HG02884 (cell line): Measurements from ENCODE around the gene EGFL6.
"Not testable (repeated sequence)": the region's sequence is repeated elsewhere in the genome, so short reads cannot be mapped to it uniquely, and the experiment has no call there.

Experiments
- ATAC-seq: cut with Tn5 transposase; IDR thresholded peaks from one replicate; pipeline ENCODE4 v1.9.1; 2021; ENCODE audit warnings: mild to moderate bottlenecking, moderate library complexity; ENCODE audit not compliant: unreplicated experiment

Gene EGFL6

GRCh38 chrX:13590914-13591313 lies 21.5 kb downstream of the EGFL6 start:
- no peak for ATAC-seq

- ATAC-seq, result no peak
These were observed 28.5 kb downstream of the EGFL6 start for GRCh38 chrX:13597874-13598273.

GRCh38 chrX:13598877-13599276 lies 29.5 kb downstream of the EGFL6 start:
- ATAC-seq, result no peak

- ATAC-seq, result no peak
These were observed 30.1 kb downstream of the EGFL6 start for GRCh38 chrX:13599491-13599890.

DNA sequence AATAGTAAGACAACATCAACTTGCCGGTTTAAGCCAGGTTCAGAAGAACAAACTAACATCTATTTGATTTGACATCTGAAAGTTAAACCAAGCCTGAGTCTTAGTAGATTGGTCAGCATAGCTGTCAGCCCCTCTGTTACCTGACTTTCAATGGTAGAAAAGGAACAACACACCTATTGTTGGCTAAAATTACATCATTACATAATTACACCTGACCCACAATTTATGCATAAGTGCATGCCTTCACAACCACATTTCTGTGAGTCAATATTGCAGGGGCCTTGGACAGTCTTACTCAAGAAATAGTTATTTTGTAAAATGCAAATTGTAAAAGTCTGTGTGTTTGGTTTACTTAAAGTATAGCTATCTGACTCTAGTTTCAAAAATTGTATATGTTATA lies 36.2 kb downstream of the EGFL6 start:
- no peak for ATAC-seq

DNA sequence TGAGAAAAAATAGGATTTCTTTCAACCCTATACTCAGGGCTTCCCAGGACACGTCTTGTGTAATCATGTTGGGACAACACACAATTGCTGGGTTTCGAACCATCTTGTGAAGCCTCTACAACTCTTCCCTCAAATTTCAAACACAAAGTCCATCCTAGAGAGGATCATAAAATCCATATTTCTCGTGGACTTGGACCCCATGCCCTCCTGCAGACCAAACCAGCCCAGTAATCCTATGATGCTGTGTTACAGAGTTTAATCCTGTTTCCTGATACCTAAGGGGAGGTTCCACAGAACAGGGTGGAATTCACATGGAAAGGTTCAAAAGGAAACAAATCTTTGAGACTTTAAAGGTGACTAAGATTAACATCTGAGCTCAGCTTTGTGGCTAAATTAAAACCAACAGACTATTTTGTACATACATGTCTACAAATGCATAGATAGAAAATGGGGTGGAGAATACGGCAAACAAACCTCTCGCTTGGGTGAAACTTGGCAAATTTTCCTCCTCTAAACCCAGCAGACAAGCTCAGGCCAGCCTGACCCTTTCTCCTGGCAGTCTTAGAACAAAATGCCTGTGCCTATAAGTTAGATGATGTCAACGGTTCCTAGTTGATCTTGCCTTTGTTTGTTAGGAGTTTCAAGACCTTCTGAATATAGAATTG lies 38.1 kb downstream of the EGFL6 start:
- no peak for ATAC-seq

- no peak for ATAC-seq
These were observed 38.6 kb downstream of the EGFL6 start for GRCh38 chrX:13607996-13608365.

DNA sequence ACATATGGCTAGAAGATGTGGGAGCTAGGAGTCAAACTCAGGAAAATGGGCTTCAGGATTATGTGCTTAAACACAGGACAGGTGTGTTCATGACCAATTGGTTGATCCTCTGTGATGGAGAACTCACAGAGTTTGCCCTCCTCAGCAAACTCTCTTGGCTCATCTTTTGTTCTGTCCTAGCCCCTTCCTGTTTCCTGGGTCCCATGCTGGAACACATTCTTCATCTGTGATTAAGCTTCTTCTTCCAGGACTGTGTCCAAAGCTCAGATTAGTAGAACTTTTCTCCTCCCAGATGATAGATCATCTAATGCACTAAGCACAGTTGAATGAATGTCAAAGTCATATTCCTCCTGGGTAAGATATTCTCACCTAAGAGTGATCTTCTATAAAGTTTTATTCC lies 44.8 kb downstream of the EGFL6 start:
- ATAC-seq, result no peak

GRCh38 chrX:13620207-13620606 lies 50.8 kb downstream of the EGFL6 start:
- no peak for ATAC-seq

DNA sequence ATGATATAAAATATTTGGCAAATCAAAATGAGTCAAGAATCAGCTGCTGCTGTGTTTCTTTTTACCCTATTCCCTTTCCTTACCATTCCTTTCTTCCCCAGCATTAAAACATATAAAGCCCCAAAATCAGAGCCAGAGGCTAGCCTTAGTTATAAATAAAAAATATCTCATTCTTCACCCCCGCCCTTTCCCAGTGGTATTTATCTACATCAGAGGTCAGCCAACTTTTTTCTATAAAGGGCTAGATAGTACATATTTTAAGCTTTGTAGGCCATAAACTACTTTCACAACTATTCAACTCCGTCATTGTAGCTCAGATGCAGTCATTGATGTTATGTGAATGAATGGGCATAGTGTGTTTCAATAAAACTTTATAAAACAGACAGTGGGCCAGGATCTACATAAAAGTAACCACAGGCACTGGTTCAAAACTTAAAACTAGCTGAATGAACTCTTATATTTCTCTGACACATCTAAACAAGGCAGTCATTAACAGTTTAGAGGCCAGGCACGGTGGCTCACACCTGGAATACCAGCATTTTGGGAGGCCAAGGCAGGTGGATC lies 53.1 kb downstream of the EGFL6 start:
- ATAC-seq, result no peak

DNA sequence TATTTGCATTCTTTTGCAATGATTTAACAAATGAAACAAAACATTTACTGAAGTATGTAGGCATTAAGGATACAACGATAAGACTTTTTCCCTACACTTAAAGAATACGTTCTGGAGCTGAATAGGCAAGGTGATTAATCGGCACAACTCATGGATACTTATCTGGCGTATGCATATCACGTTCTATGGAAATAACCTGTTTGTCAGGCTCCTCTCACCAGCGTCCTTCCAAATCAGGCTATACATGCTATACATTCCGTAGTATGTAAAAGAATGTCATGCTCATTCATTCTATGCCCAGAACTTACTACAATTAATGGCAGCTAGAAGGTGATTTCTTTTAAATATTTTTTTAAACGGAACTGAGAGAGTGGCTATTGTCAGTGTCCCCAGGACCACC lies 57.9 kb downstream of the EGFL6 start:
- ATAC-seq, result no peak

- not testable (repeated sequence) for ATAC-seq
These were observed 67.8 kb downstream of the EGFL6 start for GRCh38 chrX:13637224-13637623.

GRCh38 chrX:13638021-13638420 lies 68.6 kb downstream of the EGFL6 start:
- ATAC-seq, result no peak

GRCh38 chrX:13638826-13639225 lies 69.4 kb downstream of the EGFL6 start:
- ATAC-seq, result no peak

DNA sequence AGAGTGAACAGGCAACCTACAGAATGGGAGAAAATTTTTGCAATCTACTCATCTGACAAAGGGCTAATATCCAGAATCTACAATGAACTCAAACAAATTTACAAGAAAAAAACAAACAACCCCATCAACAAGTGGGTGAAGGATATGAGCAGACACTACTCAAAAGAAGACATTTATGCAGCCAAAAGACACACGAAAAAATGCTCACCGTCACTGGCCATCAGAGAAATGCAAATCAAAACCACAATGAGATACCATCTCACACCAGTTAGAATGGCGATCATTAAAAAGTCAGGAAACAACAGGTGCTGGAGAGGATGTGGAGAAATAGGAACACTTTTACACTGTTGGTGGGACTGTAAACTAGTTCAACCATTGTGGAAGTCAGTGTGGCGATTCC lies 72.3 kb downstream of the EGFL6 start:
- not testable (repeated sequence) for ATAC-seq

GRCh38 chrX:13645464-13646153 lies 76.2 kb downstream of the EGFL6 start:
- ATAC-seq, result no peak

- ATAC-seq, result no peak
These were observed 76.8 kb downstream of the EGFL6 start for GRCh38 chrX:13646154-13646549.

DNA sequence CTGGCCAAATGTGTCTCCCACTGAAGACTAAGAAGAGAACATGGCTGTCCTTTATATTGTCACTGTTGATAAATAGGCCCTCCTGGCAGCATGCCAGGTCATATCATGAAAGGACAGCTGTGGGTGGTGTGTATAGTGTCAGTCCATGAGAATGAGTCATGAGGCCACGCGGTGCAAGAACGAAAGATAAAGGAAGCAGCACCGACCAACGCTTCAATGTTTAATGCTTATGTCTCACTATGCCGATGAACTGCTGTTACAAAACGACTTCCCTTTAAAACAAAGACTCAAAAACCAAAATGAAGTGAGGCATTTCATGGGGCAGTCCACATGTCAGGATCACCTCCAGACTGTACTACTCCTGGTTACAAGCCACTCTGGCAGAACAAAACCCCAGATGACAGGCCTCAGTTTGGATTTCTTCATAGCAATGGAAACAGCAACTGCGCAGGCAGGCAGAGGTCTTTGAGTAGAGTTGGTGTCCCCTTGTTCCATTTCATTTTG lies 78.4 kb downstream of the EGFL6 start:
- no peak for ATAC-seq

- not testable (repeated sequence) for ATAC-seq
These were observed 78.9 kb downstream of the EGFL6 start for GRCh38 chrX:13648336-13648735.

DNA sequence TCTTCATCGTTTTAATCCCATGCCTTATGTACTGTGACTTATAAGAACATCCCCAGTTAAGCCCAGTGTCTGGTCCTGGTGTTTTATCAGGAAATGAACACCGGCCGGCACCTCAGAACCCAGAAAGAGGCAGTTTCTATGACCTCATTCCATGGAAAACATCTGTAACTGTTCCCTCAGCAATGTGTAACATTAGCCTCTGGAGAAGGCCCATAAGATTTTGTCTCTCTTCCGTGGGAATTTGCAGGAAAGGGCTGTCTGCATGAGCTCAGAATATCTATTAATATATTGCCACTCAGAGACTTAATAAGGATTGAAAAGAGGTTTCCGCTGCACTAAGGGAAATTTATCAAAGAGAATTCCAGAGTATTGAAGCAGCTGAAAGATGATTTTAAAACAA lies 80.4 kb downstream of the EGFL6 start:
- no peak for ATAC-seq

DNA sequence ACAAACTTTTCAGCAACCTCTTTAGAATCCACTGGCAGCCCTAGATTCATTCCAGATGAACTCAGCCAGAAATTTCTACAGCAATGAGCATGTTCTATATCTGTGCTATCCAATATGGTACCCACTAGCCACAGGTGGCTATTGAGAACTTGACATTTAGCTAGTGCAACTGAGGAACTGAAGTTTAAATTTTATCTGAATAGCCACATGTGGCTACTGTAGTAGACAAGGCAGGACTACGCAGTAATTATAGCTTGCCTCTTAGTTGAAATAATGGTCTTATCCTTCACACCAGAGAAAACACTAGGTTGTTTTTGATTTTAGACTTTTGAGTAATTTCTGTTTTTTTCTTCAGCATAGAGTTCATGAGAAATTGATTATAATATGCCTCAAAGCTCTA lies 80.9 kb downstream of the EGFL6 start:
- no peak for ATAC-seq

DNA sequence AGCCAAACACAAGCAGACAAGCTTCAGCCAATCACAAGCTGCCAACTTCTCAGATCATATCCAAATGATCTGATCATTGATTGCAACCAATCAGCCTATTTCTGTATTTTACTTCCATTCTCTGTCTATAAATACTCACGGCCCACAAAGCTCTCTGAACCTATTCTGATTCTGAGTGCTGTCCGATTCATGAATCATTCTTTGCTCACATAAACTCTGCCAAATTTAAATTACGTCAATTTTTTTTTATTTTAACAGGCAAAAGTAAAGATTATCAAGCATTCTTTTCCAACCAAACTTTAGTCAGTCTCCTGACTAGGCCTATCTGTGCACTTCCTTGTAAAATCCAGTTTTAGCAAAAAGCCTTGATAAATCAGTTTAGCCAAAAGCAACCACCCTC lies 81.7 kb downstream of the EGFL6 start:
- ATAC-seq, result no peak
